ENCODE results near the gene SCN3A.

Gene SCN3A

DNA sequence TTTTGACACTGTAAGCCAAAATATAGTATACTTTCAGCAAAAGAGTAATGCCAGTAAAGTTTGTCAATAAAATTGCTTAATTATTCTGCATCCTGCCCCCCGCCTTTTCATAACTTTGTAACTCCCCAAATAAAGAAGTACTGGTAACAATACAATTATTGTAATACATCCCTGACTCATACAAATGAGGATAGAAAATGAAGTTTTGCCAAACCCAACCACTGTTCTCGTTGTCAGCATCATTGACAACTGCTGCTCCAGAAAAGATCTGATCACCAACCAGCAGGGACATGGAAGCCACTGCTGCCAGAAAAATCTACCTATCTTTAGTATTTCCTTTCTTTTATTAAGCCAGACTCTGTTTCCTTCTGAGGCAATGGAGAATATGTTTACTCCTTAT, 27.1 kb downstream of the SCN3A start:
- no peak overlapping the region for H3K4me3 Mint-ChIP-seq
- H3K27me3 Mint-ChIP-seq = no peaks in the 10 kb centered on the region
- H3K9me3 Mint-ChIP-seq = peaks cover 6% of the 10 kb centered on the region
- H3K4me1 Mint-ChIP-seq = no peaks in the 10 kb centered on the region
- no peak for ATAC-seq (replicated peaks; ENCODE audit: extremely low read depth, poor library complexity, severe bottlenecking)
- no peak overlapping the region for H3K27ac Mint-ChIP-seq (ENCODE audit: low read depth)
- no peaks in the 10 kb centered on the region for H3K36me3 Mint-ChIP-seq (ENCODE audit: insufficient read depth)
- no peak for DNase-seq (ENCODE audit: low spot score in 2 of 2)

DNA sequence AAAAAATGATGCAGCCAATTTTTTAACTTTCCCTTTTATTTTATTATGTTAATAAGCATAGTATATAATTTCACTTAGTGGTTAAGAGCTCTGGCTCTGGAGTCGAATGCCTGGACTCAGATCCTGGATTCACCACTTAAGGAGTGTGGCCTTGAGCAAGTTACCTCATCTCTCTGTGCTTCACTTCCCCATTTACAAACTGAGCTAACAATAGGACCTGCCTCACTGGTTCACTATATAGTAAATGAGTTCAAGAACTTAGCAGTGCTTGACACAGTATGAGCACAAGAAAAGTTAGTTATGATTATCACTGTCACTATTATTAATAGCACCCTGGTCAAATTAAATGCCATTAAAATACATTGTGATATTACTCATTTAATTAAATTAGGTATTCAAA, 30.6 kb downstream of the SCN3A start:
- Mint-ChIP-seq H3K4me3 (no peak overlapping the region), H3K27ac (ENCODE audit: low read depth) (no peak overlapping the region), H3K4me1 (no peaks in the 10 kb centered on the region), H3K36me3 (ENCODE audit: insufficient read depth) (no peaks in the 10 kb centered on the region), H3K9me3 (no peaks in the 10 kb centered on the region), H3K27me3 (no peaks in the 10 kb centered on the region)
- ATAC-seq (replicated peaks; ENCODE audit: extremely low read depth, poor library complexity, severe bottlenecking) (no peak), DNase-seq (ENCODE audit: low spot score in 2 of 2) (no peak)

DNA sequence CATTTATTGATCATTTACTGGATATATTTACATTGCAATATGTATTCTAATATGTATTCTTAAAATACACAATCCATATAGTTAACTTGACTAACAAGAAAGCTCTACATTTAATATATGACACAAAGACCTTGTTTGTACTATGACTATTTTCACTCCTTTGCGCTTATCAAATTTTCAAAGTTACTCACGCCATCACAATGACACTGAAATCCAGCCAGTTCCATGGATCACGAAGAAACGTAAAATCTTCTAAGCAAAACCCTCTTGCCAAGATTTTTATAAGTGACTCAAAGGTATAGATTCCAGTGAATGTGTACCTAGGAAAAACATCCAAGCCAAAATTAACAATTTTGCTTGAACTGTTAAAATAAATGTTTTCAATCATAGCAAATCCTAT, 39.6 kb downstream of the SCN3A start:
- Mint-ChIP-seq H3K27ac (ENCODE audit: low read depth) (no peak overlapping the region), H3K27me3 (no peaks in the 10 kb centered on the region), H3K36me3 (ENCODE audit: insufficient read depth) (no peaks in the 10 kb centered on the region), H3K4me1 (no peaks in the 10 kb centered on the region), H3K9me3 (no peaks in the 10 kb centered on the region), H3K4me3 (no peak overlapping the region)
- no peak for DNase-seq (ENCODE audit: low spot score in 2 of 2)
- no peak for ATAC-seq (replicated peaks; ENCODE audit: extremely low read depth, poor library complexity, severe bottlenecking)

DNA sequence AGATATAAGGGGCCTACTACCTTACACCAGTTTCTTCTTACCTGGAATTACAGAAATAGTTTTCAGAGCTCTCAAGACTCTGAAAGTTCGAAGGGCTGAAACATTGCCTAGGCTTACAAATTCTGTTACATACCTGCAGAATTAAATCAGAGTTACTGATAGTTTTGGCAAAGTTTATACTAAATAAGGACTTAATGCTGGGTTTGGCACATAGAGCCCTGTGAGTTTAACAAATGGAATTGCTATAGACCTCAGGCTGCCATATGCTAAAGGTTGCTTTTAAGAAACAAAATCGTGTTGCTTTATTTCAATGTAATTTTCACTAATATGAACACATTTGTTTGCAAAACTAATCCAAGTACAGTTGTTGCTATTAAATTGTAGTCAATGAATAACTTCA, 40.1 kb downstream of the SCN3A start:
- H3K9me3 Mint-ChIP-seq = no peaks in the 10 kb centered on the region
- no peaks in the 10 kb centered on the region for H3K27me3 Mint-ChIP-seq
- no peak overlapping the region for H3K4me3 Mint-ChIP-seq
- H3K27ac Mint-ChIP-seq (ENCODE audit: low read depth) = no peak overlapping the region
- no peaks in the 10 kb centered on the region for H3K4me1 Mint-ChIP-seq
- no peak for ATAC-seq (replicated peaks; ENCODE audit: extremely low read depth, poor library complexity, severe bottlenecking)
- no peak for DNase-seq (ENCODE audit: low spot score in 2 of 2)
- no peaks in the 10 kb centered on the region for H3K36me3 Mint-ChIP-seq (ENCODE audit: insufficient read depth)

DNA sequence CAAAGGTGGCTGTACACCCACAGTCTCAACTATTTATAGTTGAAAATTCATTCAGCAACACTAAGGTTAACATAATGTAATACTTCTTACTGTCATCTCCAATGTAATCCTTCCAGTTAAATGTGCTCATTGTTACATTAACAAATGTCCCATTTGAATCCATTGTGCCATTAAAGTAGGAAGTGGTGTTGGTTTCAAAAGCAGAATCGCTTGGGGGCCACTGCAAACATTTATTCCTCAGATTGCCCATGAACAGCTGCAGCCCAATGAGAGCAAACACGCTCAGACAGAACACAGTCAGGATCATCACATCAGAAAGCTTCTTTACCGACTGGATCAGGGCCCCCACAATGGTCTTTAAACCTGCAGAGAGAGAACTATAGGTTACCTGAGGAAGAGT, 41.4 kb downstream of the SCN3A start:
- Mint-ChIP-seq H3K4me1 (no peaks in the 10 kb centered on the region), H3K36me3 (ENCODE audit: insufficient read depth) (no peaks in the 10 kb centered on the region), H3K9me3 (no peaks in the 10 kb centered on the region), H3K4me3 (no peak overlapping the region), H3K27ac (ENCODE audit: low read depth) (no peak overlapping the region), H3K27me3 (no peaks in the 10 kb centered on the region)
- ATAC-seq (replicated peaks; ENCODE audit: extremely low read depth, poor library complexity, severe bottlenecking) (no peak), DNase-seq (ENCODE audit: low spot score in 2 of 2) (no peak)

DNA sequence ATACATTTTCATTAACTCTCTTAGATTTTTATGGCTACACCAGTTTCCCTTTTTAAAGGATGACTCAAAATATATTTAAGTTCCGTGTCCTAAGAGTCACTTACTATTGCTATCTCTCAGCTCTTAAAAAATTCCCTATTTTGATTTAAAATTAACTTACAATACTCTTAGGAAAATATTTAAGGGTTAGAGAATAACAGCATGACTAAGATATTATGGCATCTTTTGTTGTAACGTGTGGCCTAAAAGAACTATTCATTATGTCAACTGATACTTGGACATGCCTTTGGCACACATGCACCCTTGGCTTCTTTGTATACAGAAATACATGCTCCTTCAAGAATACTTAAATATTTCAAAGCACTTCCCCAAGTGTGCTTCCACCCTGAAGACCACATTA, 42.3 kb downstream of the SCN3A start:
- Mint-ChIP-seq H3K27ac (ENCODE audit: low read depth) (no peak overlapping the region), H3K9me3 (no peaks in the 10 kb centered on the region), H3K36me3 (ENCODE audit: insufficient read depth) (no peaks in the 10 kb centered on the region), H3K27me3 (no peaks in the 10 kb centered on the region), H3K4me1 (no peaks in the 10 kb centered on the region), H3K4me3 (no peak overlapping the region)
- DNase-seq (ENCODE audit: low spot score in 2 of 2) = no peak
- ATAC-seq (replicated peaks; ENCODE audit: extremely low read depth, poor library complexity, severe bottlenecking) = no peak

DNA sequence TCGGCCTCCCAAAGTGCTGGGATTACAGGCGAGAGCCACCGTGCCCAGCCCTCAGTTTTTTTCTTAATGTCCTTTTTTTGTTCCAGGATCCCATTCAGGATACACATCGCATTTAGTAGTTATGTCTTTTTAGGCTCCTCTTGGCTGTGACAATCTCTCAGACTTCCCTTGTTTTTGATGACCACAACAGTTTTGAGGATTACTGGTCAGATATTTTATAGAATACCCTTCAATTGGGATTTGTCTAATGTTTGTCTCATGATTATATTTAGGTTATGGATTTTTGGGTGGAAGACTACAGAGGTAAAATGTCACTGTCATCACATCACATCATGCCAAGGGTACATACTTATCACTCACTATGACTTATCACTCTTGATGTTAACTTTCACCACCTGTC, 46.7 kb downstream of the SCN3A start:
- no peaks in the 10 kb centered on the region for H3K36me3 Mint-ChIP-seq (ENCODE audit: insufficient read depth)
- no peak overlapping the region for H3K27ac Mint-ChIP-seq (ENCODE audit: low read depth)
- no peak for DNase-seq (ENCODE audit: low spot score in 2 of 2)
- H3K9me3 Mint-ChIP-seq = no peaks in the 10 kb centered on the region
- no peaks in the 10 kb centered on the region for H3K4me1 Mint-ChIP-seq
- H3K4me3 Mint-ChIP-seq = no peak overlapping the region
- no peaks in the 10 kb centered on the region for H3K27me3 Mint-ChIP-seq
- no peak for ATAC-seq (replicated peaks; ENCODE audit: extremely low read depth, poor library complexity, severe bottlenecking)

DNA sequence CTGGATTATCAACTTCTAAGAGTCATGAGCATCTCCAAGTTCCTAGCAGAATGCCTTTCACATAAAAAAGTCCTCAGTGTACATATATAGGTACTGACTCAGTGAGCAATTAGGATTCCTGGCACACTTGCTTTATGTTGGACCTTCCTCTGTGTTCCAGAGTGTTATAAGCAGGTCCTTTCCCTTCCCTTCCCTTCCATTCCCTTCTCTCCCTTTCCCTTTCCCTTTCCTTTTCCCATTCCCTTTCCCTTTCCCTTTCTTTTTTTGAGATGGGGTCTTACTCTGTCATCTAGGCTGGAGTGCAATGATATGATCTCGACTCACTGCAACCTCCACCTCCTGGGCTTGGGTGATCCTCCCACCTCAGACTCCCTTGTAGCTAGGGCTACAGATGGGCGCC, 48.7 kb downstream of the SCN3A start:
- no peaks in the 10 kb centered on the region for H3K27me3 Mint-ChIP-seq
- H3K36me3 Mint-ChIP-seq (ENCODE audit: insufficient read depth) = no peaks in the 10 kb centered on the region

DNA sequence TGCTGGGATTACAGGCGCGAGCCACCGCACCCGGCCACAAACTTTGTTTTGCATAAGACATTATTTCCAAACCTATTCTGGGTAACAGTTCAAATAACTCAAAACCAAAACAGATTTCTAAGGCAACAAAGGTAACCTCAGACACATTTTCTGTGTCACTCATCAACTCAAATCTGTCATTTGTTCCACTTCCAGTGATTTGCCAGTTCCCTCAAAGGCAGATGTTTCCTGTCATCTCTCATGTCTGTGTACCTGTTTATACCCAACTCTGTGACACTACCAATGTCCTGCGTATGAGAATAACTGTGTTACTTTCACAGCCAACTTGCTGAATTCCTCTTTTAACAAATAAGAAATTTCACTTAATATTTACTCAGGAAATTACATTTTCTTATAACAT, 54.4 kb downstream of the SCN3A start:
- DNase-seq (ENCODE audit: low spot score in 2 of 2) = no peak
- H3K9me3 Mint-ChIP-seq = no peaks in the 10 kb centered on the region
- no peaks in the 10 kb centered on the region for H3K4me1 Mint-ChIP-seq
- no peak overlapping the region for H3K4me3 Mint-ChIP-seq
- H3K36me3 Mint-ChIP-seq (ENCODE audit: insufficient read depth) = no peaks in the 10 kb centered on the region
- ATAC-seq (replicated peaks; ENCODE audit: extremely low read depth, poor library complexity, severe bottlenecking) = no peak
- H3K27me3 Mint-ChIP-seq = no peaks in the 10 kb centered on the region
- H3K27ac Mint-ChIP-seq (ENCODE audit: low read depth) = no peak overlapping the region

More for the DNA sequence above, 48.7 kb downstream of the SCN3A start:
- DNase-seq (ENCODE audit: low spot score in 2 of 2) (no peak), ATAC-seq (replicated peaks; ENCODE audit: extremely low read depth, poor library complexity, severe bottlenecking) (no peak)
- no peak overlapping the region for H3K27ac Mint-ChIP-seq (ENCODE audit: low read depth)
- no peaks in the 10 kb centered on the region for H3K9me3 Mint-ChIP-seq
- H3K4me1 Mint-ChIP-seq = no peaks in the 10 kb centered on the region
- no peak overlapping the region for H3K4me3 Mint-ChIP-seq

DNA sequence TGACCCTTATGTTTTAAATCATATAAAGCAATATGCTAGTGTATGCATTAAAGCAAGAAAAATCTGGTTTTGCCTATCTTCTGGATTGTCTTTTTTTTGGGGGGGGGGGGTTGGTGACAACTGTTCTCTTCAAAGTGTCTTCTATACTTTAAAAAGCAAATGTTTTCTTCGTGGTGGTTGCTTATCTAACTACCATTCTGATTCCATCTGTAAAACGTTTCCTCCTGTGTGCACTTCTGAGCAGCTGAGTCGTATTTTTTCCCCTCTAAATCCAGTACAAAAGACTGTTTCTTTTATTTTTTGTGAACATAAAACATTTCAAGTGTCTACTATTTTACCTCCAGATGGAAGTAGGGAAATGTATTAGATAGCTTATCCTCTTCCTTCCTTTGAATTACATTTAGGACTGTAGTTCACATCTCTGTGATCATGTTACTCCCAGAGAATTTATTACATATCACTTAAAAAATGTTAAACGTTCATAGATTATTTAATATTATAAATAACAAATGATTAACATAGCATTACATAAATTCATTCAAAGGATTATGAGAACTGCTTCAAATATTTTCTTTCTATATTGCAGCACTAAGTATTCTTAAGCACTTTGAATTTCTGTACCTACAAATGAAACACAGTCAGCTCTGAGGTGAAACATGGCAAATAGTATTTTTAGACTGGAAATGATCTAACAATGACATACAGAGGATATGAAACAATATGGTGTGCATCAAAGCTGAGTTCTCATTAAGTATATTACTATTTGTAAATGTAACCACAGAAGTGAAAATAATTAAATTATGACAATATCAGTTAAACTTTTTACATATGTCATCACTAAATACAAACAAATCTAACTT, 56.4 kb downstream of the SCN3A start:
- DNase-seq (ENCODE audit: low spot score in 2 of 2) = no peak
- Mint-ChIP-seq H3K9me3 (no peaks in the 10 kb centered on the region), H3K27ac (ENCODE audit: low read depth) (no peak overlapping the region), H3K4me3 (no peak overlapping the region), H3K27me3 (no peaks in the 10 kb centered on the region), H3K36me3 (ENCODE audit: insufficient read depth) (no peaks in the 10 kb centered on the region), H3K4me1 (no peaks in the 10 kb centered on the region)
- no peak for ATAC-seq (replicated peaks; ENCODE audit: extremely low read depth, poor library complexity, severe bottlenecking)

DNA sequence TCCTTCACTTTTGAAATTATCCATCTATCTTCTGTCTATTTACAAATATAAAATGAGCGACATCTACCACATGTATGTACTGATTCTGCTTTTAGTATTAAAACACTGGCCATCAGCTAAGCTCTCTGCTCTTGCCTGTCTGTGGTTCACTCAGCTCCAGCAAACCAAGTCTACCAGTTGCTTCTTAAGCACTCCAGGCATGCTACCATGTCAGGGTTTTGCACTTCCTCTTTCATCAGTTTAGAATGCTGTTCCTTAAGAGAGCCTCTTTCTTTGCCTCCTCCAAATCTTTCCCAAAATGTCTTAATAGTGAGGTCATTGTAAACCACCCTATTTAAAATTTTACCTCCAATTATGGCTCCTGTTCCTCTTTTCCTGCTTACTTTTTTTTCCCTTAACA, 59.5 kb downstream of the SCN3A start:
- H3K4me3 Mint-ChIP-seq = no peak overlapping the region
- H3K27ac Mint-ChIP-seq (ENCODE audit: low read depth) = no peak overlapping the region
- H3K27me3 Mint-ChIP-seq = no peaks in the 10 kb centered on the region
- no peaks in the 10 kb centered on the region for H3K9me3 Mint-ChIP-seq
- ATAC-seq (replicated peaks; ENCODE audit: extremely low read depth, poor library complexity, severe bottlenecking) (no peak), DNase-seq (ENCODE audit: low spot score in 2 of 2) (no peak)
- H3K36me3 Mint-ChIP-seq (ENCODE audit: insufficient read depth) = no peaks in the 10 kb centered on the region
- no peaks in the 10 kb centered on the region for H3K4me1 Mint-ChIP-seq

DNA sequence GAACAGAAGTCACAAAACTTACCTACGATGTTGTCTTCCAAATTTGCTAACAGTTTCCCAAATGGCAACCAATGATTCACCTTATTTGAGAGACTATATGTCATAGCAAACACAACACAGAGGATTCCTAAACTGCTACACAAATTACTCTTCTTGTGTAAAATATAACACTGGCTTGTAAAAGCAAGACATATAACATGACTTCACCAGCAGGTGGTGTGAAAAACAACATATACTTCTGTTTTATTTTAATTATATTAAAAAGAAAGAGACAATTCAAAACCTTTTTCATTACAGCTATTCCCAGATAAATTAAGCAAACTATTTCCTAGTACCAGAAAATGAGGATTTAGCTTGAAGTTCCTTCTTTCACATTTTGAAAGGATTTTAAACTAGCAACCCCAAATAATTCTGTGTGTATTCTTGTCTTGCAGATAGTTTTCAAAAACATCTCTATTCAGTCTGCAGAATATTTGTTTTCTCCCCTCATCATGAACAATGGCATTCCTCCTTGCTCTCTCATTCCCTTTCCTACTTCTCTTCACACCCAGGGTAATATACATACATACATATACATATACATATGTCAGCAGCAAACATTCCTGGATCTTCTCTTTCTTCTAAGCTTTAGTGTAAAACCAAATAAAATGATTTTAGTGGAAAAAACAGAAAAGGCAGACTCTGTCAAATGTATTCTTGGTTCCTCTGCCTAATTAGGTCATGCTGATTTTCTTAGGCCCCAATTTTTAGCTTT, 62.1 kb downstream of the SCN3A start:
- Mint-ChIP-seq H3K27me3 (no peaks in the 10 kb centered on the region), H3K36me3 (ENCODE audit: insufficient read depth) (no peaks in the 10 kb centered on the region), H3K4me1 (no peaks in the 10 kb centered on the region), H3K27ac (ENCODE audit: low read depth) (no peak overlapping the region), H3K9me3 (peaks cover 5% of the 10 kb centered on the region), H3K4me3 (no peak overlapping the region)
- DNase-seq (ENCODE audit: low spot score in 2 of 2) (no peak), ATAC-seq (replicated peaks; ENCODE audit: extremely low read depth, poor library complexity, severe bottlenecking) (no peak)

DNA sequence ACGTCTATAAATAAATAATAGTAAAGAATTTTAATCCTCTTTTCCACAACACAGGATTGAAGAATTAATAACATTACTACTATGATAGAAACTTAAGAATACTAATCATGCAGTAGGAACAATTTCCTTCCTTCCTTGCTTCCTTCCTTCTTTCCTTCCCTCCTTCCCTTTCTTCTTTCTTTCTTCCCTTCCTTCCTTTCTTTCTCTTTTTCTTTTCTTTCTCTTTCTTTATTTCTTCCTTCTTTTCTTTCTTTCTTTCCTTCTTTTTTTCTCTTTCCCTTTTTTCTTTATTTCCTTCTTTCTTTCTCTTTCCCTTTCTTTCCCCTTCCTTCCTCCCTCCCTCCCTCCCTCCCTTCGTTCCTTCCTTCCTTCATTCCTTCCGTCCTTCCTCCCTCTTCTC, 77.6 kb downstream of the SCN3A start:
- peaks cover 6% of the 10 kb centered on the region for H3K9me3 Mint-ChIP-seq
- no peaks in the 10 kb centered on the region for H3K36me3 Mint-ChIP-seq (ENCODE audit: insufficient read depth)
- ATAC-seq (replicated peaks; ENCODE audit: extremely low read depth, poor library complexity, severe bottlenecking) (no peak), DNase-seq (ENCODE audit: low spot score in 2 of 2) (no peak)
- no peak overlapping the region for H3K4me3 Mint-ChIP-seq
- no peaks in the 10 kb centered on the region for H3K4me1 Mint-ChIP-seq
- H3K27ac Mint-ChIP-seq (ENCODE audit: low read depth) = no peak overlapping the region
- H3K27me3 Mint-ChIP-seq = no peaks in the 10 kb centered on the region
